ENCODE measurements around the gene MDC1.

MDC1 gene

GRCh38 chr6:30691208-30691847, 25.8 kb downstream of the MDC1 start:
- no peak for DNase-seq

- DNase-seq = peak; percentile 84
Measured at GRCh38 chr6:30690403-30691207, 26.5 kb downstream of the MDC1 start, which contains the start of gene NRM. Gene NRM, minus strand, starts transcription at chr6:30690984. Its CDS starts 10 bp downstream, at chr6:30690974.

DNA sequence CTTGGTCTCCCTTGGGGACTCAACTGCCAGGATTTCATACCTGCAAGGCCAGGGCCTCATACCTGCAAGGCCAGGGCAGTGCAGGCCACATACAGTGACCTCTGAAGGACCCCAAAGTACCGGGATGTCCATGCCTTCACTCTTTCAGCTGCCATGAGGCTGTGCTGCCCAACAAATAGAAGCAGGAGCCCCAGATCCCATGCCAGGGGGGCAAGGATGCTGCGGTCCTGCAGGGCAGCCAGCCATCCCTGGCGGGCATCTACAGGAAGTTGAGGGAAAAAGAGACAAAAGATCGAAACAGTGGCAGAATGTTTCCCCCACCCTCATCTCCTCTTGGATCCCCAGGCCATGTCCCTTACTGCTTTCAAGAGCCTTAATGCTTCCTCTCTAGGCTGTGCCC, 27.1 kb downstream of the MDC1 start:
- DNase-seq = no peak

- DNase-seq = no peak
Measured at GRCh38 chr6:30689022-30689865, 27.8 kb downstream of the MDC1 start.

DNA sequence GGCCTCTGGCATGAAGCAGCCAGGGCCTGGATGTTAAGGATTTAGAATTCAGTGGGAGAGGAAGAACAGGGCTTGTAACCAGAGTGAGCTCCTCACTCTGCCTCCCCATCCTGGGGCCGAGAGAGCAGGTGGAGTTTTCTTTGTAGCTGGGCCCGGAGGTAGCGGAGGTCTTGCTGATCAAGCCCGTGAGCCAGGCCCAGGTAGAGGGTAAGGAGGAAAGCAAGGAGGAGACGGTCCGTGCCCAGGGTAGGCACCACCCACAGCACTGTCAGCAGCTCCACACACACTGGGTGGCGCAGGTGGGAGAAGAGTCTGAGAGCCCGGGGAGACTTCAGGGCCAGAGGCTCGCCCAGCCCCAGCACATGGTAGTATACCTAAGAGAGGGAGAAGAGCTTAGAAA, 28.5 kb downstream of the MDC1 start:
- no peak for DNase-seq

- no peak for DNase-seq
Measured at GRCh38 chr6:30687659-30688431, 29.2 kb downstream of the MDC1 start.

DNA sequence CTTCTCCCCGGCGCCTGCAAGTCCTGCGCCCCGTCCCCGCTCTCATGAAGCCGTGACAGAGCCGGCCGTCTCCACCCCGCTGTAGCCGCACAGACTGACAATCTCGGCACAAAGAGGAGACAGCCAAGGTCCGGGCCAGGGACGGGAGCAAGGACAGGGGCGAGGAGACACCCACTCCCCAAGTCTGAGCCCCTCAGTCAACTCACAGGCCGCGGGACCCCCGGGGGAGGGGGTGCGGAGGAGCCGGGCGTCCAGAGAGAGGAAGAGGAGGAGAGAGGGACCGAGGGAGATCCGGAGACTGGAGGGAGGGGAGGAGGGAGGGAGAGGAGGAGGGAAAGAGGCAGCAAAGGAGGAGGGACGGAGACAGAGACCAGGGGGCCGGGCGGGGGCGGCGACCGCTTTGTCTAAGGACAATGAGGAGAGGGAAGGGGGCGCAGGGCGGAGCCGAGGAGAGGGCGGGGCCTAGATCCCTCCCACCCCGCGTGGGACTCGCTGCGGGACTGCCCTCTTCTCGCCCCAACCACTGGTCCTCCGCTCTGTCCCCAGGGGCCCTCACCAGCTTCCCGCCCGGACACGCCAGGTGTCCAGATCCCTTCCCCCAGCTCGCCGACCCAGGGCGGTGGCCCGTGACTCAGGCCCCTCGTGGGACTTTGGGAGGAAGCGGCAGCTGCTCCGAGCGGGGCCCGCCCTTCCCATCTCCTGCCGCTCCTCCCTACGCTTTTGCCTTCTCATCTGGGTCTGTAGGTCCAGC, 30.0 kb downstream of the MDC1 start:
- peak; percentile 93 for DNase-seq

DNA sequence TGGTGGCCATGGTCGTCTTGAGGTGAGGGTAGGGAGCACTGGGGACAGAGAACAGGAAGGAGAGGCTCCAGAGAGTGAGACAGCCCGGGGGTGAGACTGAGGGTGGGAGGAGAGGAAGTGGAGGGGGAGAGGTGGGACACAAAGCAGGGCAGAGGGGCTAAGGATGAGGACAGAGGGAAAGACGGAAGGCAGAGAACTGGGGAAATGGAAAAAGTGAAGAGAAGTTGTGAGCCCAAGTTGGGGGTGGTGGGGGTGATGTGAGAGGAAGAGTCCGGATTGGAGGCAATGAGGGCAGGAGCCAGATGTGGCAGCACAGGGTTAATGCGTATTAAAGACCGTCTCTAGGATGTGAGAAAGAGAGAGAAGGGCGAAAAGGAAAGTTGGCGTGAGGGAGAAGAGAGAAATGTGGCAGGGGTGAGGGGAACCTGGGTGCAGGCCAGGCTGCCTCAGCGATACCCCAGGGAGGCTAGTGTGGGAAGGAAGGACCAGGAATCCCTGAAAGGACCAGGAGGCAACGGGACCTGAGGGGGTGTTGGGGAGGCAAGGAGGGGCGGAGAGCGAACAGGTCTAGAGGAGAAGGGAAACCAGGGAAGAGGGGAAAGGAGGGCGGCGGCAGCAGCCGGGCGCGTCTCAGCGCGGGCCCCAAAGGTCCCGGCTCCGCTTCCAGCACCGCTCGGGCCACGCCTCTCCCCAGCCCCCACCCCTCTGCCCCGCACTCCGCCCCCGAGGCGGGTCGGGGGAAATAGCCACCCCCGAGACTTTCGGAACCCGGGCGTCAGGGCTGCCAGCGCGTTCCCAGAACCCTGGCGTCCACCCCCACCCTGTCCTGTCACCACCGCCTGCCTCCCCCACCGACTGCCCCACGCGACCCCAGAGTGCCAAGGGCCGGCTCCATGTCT, 30.8 kb downstream of the MDC1 start, which contains the start of gene PPP1R18:
TSS of gene PPP1R18 (minus strand) at position 637 of the 899 bp plus-strand sequence. CDS start at position 10, 627 bp downstream.
- peak; percentile 90 for DNase-seq

DNA sequence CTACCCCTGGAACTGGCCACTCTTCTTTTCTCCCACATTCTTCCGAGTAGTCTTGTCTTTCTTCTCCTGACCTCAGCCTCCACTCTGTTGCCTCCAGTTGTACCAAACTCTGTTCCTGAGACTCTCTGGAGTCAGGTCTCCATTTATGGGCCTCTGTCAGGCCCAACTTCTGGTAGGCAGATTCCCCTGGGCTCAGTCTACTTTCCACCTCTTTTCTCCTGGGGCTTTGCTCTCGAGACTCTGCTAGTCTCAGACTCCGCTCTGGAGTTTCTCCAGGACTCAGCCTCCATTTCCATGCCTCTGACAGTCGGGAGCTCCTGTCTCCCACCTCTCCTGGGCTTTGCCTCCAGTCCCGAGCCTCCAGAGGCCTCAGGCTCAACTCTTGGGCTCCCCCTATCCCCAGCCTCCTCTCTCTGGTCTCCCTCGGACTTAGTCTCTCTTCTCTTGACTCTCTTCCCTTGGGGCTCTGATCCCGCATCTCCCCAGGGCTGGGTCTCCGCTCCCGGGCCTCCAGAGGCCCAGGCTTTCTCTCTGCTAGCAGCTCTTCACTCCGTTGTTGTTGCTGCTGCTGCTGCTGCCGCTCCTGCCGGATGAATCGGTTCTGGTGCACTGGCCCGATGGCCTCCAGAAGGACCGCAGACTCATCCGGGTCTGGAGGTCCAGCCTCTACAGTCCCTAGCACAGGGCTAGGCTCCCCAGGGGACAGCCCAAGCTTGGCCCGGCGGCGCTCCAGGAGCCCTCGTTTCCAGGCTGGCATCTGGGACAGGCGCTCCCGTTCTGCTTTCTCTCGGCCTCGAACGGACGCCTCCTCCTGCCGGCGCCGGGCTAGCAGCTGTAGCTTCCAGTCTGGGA, 31.7 kb downstream of the MDC1 start:
- DNase-seq = peak; percentile 44

DNA sequence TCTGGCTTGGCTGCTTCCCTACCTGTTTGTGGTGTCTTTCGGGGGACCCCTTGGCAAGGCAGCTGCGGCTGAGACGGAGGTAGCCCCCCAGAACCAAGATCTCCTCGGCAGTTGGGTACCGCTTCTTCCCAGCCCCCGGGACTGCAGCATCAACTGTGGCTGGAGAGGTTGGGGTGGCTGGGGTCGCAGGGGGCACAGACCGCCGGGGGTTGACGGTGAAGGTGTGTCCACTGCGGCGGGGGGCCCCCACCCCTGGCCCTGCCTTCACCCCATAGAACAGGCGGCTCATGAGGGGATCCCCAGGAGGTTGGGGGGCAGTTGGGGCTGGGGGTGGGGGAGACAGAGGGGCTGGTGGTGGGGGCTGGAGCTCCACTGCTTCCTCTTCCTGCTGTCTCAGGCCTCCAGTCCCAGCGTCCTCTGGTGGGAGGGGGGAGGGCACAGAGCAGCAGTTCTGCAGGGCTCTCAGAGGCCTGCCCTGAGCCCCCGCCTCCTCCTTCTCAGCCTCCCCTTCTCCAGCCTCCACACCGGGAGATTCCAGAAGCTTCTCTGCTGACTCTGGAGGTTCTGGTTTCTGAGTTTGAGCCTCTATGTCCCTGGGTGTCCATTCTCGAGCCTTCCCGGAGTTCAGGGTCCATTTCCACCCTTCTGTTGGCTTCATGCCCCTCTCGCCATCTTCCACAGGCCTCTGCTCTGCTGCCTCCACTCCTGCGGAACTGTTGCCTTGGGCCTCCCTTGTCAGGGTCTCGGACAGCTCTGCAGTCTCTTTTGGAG, 32.5 kb downstream of the MDC1 start:
- DNase-seq = peak; percentile 75

GRCh38 chr6:30683980-30684338, 33.1 kb downstream of the MDC1 start:
- no peak for DNase-seq

GRCh38 chr6:30683183-30683979, 33.7 kb downstream of the MDC1 start:
- no peak for DNase-seq

DNA sequence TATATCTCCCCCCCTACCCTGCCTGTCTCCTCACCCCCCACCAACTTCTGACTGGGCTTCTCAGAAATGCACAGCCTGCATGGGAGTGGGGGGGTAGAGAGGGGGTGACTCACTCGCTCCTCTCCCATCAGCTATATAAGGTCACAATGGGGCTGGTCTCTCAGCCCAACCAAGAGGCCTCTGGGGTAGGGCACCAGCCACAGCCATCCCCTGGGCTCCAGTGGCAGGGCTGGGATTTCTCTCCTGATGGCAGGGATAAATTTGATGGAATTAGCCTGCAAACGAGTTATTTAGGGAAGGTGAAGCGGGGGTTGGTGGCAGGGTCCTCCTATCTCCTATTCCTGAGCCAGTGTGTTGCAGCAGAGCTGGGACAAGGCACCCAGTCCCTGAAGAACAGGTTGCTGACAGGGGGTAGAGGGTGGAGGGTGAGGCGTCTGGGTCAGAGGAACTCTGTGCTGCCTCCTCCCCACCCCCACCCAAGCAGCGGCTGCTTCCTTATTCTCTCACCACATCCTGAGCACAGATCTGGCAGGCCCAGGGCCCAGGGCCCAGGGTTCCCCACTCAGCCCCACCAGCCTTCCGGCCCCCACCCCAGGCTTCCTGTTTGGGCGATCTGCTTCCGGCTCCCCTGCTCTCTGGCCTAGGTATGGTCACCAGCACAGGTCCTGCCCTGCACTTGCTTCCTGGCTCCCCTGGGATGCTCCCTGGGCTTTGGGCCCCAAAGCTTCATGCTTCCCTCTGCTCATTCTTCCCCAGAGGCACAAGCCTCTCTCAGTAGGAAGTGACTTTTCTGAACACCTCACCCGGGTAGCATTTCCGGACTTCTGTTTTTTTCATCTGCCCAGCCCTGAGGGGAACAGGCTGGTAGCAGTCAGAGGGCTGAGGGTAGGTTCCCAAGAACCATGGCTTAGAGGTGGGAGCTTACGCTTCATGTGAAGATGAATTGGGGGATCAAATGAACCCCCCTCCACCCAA, 34.7 kb downstream of the MDC1 start:
- DNase-seq = peak; percentile 91

DNA sequence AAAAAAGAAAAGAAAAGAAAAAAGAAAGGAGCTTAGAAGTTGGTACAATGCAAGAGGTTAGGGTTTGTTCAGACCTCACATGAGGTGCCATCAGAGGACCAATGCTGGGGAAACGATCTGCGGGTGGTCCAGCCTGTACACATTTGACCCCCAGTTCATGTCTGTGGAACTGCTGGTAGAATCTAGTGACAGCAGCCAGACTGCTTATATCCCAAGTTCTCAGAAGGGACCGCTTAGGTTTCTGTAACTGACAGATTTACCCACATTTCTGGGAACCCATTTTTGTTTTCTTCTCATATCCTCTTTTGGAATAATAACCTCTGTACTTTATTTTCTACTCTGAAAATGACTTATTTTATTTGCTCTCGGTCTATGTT, 35.3 kb downstream of the MDC1 start:
- no peak for DNase-seq

GRCh38 chr6:30679765-30680535, 37.1 kb downstream of the MDC1 start:
- no peak for DNase-seq
